Ishikawa (cell line): ENCODE results near the gene ZBTB21.

Source experiments
- CEBPB ChIP-seq: IDR thresholded peaks from 2 replicates; pipeline ENCODE4 v1.6.1; 2012
- CREB1 ChIP-seq: IDR thresholded peaks from 2 replicates; pipeline ENCODE4 v1.6.1; 2012; ENCODE audit warnings: low read depth
- EGR1 ChIP-seq: IDR thresholded peaks from 2 replicates; pipeline ENCODE4 v1.6.1; 2012
- EP300 ChIP-seq: IDR thresholded peaks from 2 replicates; pipeline ENCODE4 v1.6.1; 2012; ENCODE audit warnings: borderline replicate concordance
- FOXM1 ChIP-seq: IDR thresholded peaks from 2 replicates; pipeline ENCODE4 v1.6.1; 2012; ENCODE audit warnings: low read depth, borderline replicate concordance
- MAX ChIP-seq: IDR thresholded peaks from 2 replicates; pipeline ENCODE4 v1.6.1; 2012
- NFIC ChIP-seq: IDR thresholded peaks from 2 replicates; pipeline ENCODE4 v1.6.1; 2012
- RAD21 ChIP-seq: IDR thresholded peaks from 2 replicates; pipeline ENCODE4 v1.6.1; 2012; ENCODE audit warnings: low read depth
- REST ChIP-seq: IDR thresholded peaks from 2 replicates; pipeline ENCODE4 v1.6.1; 2012; ENCODE audit warnings: low read depth, mild to moderate bottlenecking
- TAF1 ChIP-seq: IDR thresholded peaks from 2 replicates; pipeline ENCODE4 v1.6.1; 2012; ENCODE audit warnings: low read depth, mild to moderate bottlenecking
- TCF12 ChIP-seq: IDR thresholded peaks from 2 replicates; pipeline ENCODE4 v1.6.1; 2012; ENCODE audit warnings: low read depth
- TEAD4 ChIP-seq: IDR thresholded peaks from 2 replicates; pipeline ENCODE4 v1.6.1; 2012
- USF1 ChIP-seq: IDR thresholded peaks from 2 replicates; pipeline ENCODE4 v1.6.1; 2012
- YY1 ChIP-seq: IDR thresholded peaks from 2 replicates; pipeline ENCODE4 v1.6.1; 2012; ENCODE audit warnings: low read depth
- ZBTB7A ChIP-seq: IDR thresholded peaks from 2 replicates; pipeline ENCODE4 v1.6.1; 2012; ENCODE audit warnings: low read depth

ZBTB21 gene

GRCh38 chr21:42021371-42022090, 11.4 kb upstream of the ZBTB21 start:
- TF ChIP-seq YY1, result no peak

GRCh38 chr21:42019706-42020105, 9.5 kb upstream of the ZBTB21 start:
- no peak for TF ChIP-seq REST
- no peak for TF ChIP-seq FOXM1
- no peak for TF ChIP-seq EGR1
- no peak for TF ChIP-seq TCF12
- TF ChIP-seq CEBPB, result no peak
- TF ChIP-seq YY1, result no peak
- no peak for TF ChIP-seq USF1
- TF ChIP-seq TAF1, result no peak
- no peak for TF ChIP-seq CREB1
- TF ChIP-seq TEAD4, result no peak
- no peak for TF ChIP-seq NFIC
- TF ChIP-seq EP300, result no peak
- TF ChIP-seq MAX, result no peak
- no peak for TF ChIP-seq RAD21

- no peak for TF ChIP-seq CEBPB
- no peak for TF ChIP-seq RAD21
- no peak for TF ChIP-seq NFIC
- TF ChIP-seq YY1, result no peak
- TF ChIP-seq FOXM1, result no peak
- TF ChIP-seq CREB1, result no peak
- no peak for TF ChIP-seq EGR1
- no peak for TF ChIP-seq ZBTB7A
- TF ChIP-seq MAX, result no peak
- no peak for TF ChIP-seq TCF12
- TF ChIP-seq USF1, result no peak
Measured at GRCh38 chr21:42019101-42019605, 9.0 kb upstream of the ZBTB21 start.

- TF ChIP-seq TAF1 (no peak), CREB1 (no peak), MAX (no peak), FOXM1 (no peak)
Measured at GRCh38 chr21:42017022-42017421, 6.9 kb upstream of the ZBTB21 start.

- TF ChIP-seq TCF12 (no peak), EGR1 (no peak), TAF1 (no peak), ZBTB7A (no peak), NFIC (no peak), TEAD4 (no peak), MAX (no peak), YY1 (no peak), RAD21 (no peak), USF1 (no peak), REST (no peak), FOXM1 (no peak)
Measured at GRCh38 chr21:42016364-42016985, 6.3 kb upstream of the ZBTB21 start.
